PC-9 (cell line): ENCODE results near the gene CBLL1. TPM values are rescaled to one million over a fixed set of nuclear protein-coding genes. Genes with fewer than 3 reads are reported as not detected.

Experiments used
- BruUV-seq: library from RNA; stranded (reverse); fragments of 400-500 nt; replicated peaks from 2 replicates; lab custom pipeline; 2021; lab: Mats Ljungman, UMichigan
- CTCF ChIA-PET: fragments of 300-600 bp; sonication (Branson Sonifier 250); formaldehyde crosslinking; loops from one replicate; lab custom pipeline; 2022; ENCODE audit warnings: antibody characterized with exemption; lab: Charles Lee
- POLR2A ChIA-PET: fragments of 300-600 bp; sonication (Branson Sonifier 250); formaldehyde crosslinking; loops from one replicate; lab custom pipeline; 2022; ENCODE audit warnings: antibody characterized with exemption; ENCODE audit not compliant: unreplicated experiment; lab: Charles Lee
- DNase-seq, 2 experiments: peaks; one replicate each; pipeline versions ENCODE4 v3.0.0 to v3.0.0-alpha.2; 2015 to 2022; ENCODE audit warnings: mixed read lengths in 1 of 2
- H2AFZ ChIP-seq: fragments of 200-600 bp; sonication (generic); 2 replicates; pipeline ENCODE4 v1.8.1; 2017; ENCODE audit warnings: antibody characterized with exemption
- H3F3A ChIP-seq: fragments of 200-600 bp; sonication (generic); 2 replicates; pipeline ENCODE4 v1.8.1; 2017; ENCODE audit warnings: antibody characterized with exemption, mild to moderate bottlenecking, low read depth; ENCODE audit not compliant: insufficient read depth
- H3K27ac ChIP-seq: fragments of 200-600 bp; sonication (generic); 2 replicates; pipeline ENCODE4 v1.6.1; 2016; ENCODE audit warnings: mixed run types
- H3K27me3 ChIP-seq: fragments of 200-600 bp; sonication (generic); 2 replicates; pipeline ENCODE4 v1.6.1; 2016; ENCODE audit warnings: low read depth, mixed run types; ENCODE audit not compliant: insufficient read depth
- H3K36me3 ChIP-seq: fragments of 200-600 bp; sonication (generic); 2 replicates; pipeline ENCODE4 v1.6.1; 2016; ENCODE audit warnings: low read depth, mixed run types
- H3K4me1 ChIP-seq: fragments of 200-600 bp; sonication (generic); replicated peaks from 2 replicates; pipeline ENCODE4 v1.6.1; 2016; ENCODE audit warnings: mixed run types; ENCODE audit not compliant: insufficient read depth
- H3K4me2 ChIP-seq: fragments of 200-600 bp; sonication (generic); 2 replicates; pipeline ENCODE4 v1.6.1; 2017; ENCODE audit warnings: mixed run types
- H3K4me3 ChIP-seq: fragments of 200-600 bp; sonication (generic); 2 replicates; pipeline ENCODE4 v1.6.1; 2016; ENCODE audit warnings: mixed run types
- H3K79me2 ChIP-seq: fragments of 200-600 bp; sonication (generic); 2 replicates; pipeline ENCODE4 v1.6.1; 2017; ENCODE audit warnings: low read depth, mixed run types
- H3K9me2 ChIP-seq: fragments of 200-600 bp; sonication (generic); 2 replicates; pipeline ENCODE4 v1.8.1; 2017; ENCODE audit warnings: mild to moderate bottlenecking; ENCODE audit not compliant: insufficient read depth
- H3K9me3 ChIP-seq: fragments of 200-600 bp; sonication (generic); 2 replicates; pipeline ENCODE4 v1.8.1; 2016; ENCODE audit warnings: low read depth; ENCODE audit not compliant: insufficient read depth
- H4K20me1 ChIP-seq: fragments of 200-600 bp; sonication (generic); 2 replicates; pipeline ENCODE4 v1.8.1; 2017; ENCODE audit not compliant: insufficient read depth
- CTCF ChIP-seq: fragments of 200-600 bp; sonication (generic); conservative IDR thresholded peaks from 2 replicates; pipeline ENCODE4 v1.6.1; 2017; ENCODE audit warnings: mixed run types, antibody characterized with exemption, mild to moderate bottlenecking, moderate library complexity
- EZH2 ChIP-seq: fragments of 200-600 bp; sonication (generic); IDR thresholded peaks from 2 replicates; pipeline ENCODE4 v1.8.0; 2017; ENCODE audit warnings: antibody characterized with exemption, low read depth
- intact Hi-C: fragments of 100-400 bp; cut with micrococcal nuclease; formaldehyde crosslinking; loops from one replicate; pipeline ENCODE4 v1.10.0; 2022; ENCODE audit not compliant: unreplicated experiment
- total RNA-seq: library from RNA; stranded (reverse); gene quantifications from 2 replicates; pipeline ENCODE4 v1.2.3, GENCODE V29; 2021

CBLL1 gene
- total RNA-seq, 1 experiment from 2014 or later: 31.3 TPM

GRCh38 chr7:107711301-107711700 is 32.6 kb upstream of the CBLL1 start:
- H3K36me3 ChIP-seq: no peaks in the 10 kb centered on the region
- no peaks in the 10 kb centered on the region for H3K9me2 ChIP-seq
- no peaks in the 10 kb centered on the region for H3K4me1 ChIP-seq
- intact Hi-C loops: no loop called here
- DNase-seq: no peak
- H3K79me2 ChIP-seq: no peaks in the 10 kb centered on the region
- no peak overlapping the region for H3K4me2 ChIP-seq
- H3K27ac ChIP-seq: no peak overlapping the region
- no peak overlapping the region for H3K4me3 ChIP-seq
- H4K20me1 ChIP-seq: no peaks in the 10 kb centered on the region
- POLR2A ChIA-PET: interaction anchor here (0.6 kb wide), 1 partner anchor 16 kb away, joined by 3 read pairs; no protein-coding TSS in a partner anchor
- CTCF ChIA-PET: no interaction called here
- BruUV-seq: no TSS peak
- no peaks in the 10 kb centered on the region for H3K9me3 ChIP-seq
- H3K27me3 ChIP-seq: no peaks in the 10 kb centered on the region
- no peaks in the 10 kb centered on the region for H3F3A ChIP-seq
- TF ChIP-seq EZH2 (no peak), CTCF (no peak)
- no peak overlapping the region for H2AFZ ChIP-seq

DNA sequence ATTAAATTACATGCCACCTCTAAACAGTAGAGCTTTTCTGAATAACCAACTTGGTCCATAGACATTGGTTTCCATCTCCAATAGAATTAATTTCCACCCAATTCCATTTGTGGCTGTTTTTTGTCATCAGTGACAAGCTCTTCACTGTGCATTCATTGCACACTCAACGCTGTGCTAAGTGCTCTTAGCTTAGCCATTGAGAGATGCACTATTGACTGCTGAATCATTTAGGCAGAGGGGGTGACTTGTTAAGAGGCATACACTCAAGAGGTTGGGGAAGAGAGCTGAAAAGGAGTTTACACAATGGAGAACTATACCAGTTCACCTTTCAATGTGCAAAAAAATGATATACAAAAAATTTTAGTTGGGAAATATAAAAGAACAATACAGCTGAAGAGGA is 31.9 kb upstream of the CBLL1 start:
- intact Hi-C loops: no loop called here
- CTCF ChIA-PET: no interaction called here

DNA sequence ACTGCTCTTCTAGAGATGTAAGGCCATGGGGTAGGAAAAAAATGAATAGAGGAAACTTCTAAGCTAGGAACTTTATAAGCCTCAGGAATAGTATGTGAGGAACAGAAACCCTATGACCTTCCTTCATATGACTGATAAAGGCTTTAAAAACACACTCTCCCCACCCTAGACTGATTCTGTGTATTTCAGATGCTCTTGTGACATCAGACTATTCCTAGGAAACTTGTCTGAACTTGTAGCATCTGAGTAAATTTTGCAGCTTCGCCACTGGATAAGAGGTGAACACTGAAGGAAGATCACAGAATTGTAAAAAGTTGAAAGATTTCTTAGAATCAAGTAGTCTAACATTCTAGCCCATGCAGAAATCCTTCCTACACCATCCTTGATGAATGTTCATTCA is 31.0 kb upstream of the CBLL1 start:
- no peak overlapping the region for H3K4me2 ChIP-seq

More for the DNA sequence above, 31.9 kb upstream of the CBLL1 start:
- BruUV-seq: no TSS peak
- no peaks in the 10 kb centered on the region for H3K4me1 ChIP-seq
- no peak overlapping the region for H3K4me2 ChIP-seq
- H3K9me2 ChIP-seq: no peaks in the 10 kb centered on the region
- no peak overlapping the region for H3K4me3 ChIP-seq
- no peaks in the 10 kb centered on the region for H3K27me3 ChIP-seq
- H3K36me3 ChIP-seq: no peaks in the 10 kb centered on the region
- H3F3A ChIP-seq: no peaks in the 10 kb centered on the region
- TF ChIP-seq CTCF (no peak), EZH2 (no peak)
- H2AFZ ChIP-seq: no peak overlapping the region
- no peaks in the 10 kb centered on the region for H4K20me1 ChIP-seq
- no peaks in the 10 kb centered on the region for H3K9me3 ChIP-seq
- no peak for DNase-seq
- POLR2A ChIA-PET: no interaction called here
- no peaks in the 10 kb centered on the region for H3K79me2 ChIP-seq
- no peak overlapping the region for H3K27ac ChIP-seq

More for the DNA sequence above, 31.0 kb upstream of the CBLL1 start:
- Histone ChIP-seq H4K20me1 (no peaks in the 10 kb centered on the region), H3K27me3 (no peaks in the 10 kb centered on the region), H3K4me3 (no peak overlapping the region), H3K79me2 (no peaks in the 10 kb centered on the region), H3K27ac (no peak overlapping the region), H3K9me3 (no peaks in the 10 kb centered on the region), H3K4me1 (0 out of 2 replicates have a peak, but pooled peaks cover under 1% of the 10 kb centered on the region), H3K9me2 (no peaks in the 10 kb centered on the region), H3F3A (no peaks in the 10 kb centered on the region), H2AFZ (no peak overlapping the region), H3K36me3 (no peaks in the 10 kb centered on the region)
- TF ChIP-seq CTCF: no peak
- no peak for TF ChIP-seq EZH2
- POLR2A ChIA-PET: interaction anchor here (0.7 kb wide), 1 partner anchor 131 kb away, joined by 4 read pairs; no protein-coding TSS in a partner anchor
- BruUV-seq: no TSS peak
- intact Hi-C loops: no loop called here
- no peak for DNase-seq
- CTCF ChIA-PET: no interaction called here
